Stimulated activated CD4-positive, alpha-beta T cell treated with anti-CD3 and anti-CD28 coated beads, TNF-alpha, amount 100 ng/mL, for 1 hour (primary cell): Measurements from ENCODE around the gene CD8B.

ENCODE experiments used
- DNase-seq, 3 donors: peaks; one replicate each; pipeline ENCODE4 v3.0.0-alpha.2; 2020; ENCODE audit warnings: low read depth in 3 of 3, low spot score in 1 of 3

Gene CD8B

GRCh38 chr2:86806059-86806857, 55.4 kb downstream of the CD8B start:
- no peak for DNase-seq

DNA sequence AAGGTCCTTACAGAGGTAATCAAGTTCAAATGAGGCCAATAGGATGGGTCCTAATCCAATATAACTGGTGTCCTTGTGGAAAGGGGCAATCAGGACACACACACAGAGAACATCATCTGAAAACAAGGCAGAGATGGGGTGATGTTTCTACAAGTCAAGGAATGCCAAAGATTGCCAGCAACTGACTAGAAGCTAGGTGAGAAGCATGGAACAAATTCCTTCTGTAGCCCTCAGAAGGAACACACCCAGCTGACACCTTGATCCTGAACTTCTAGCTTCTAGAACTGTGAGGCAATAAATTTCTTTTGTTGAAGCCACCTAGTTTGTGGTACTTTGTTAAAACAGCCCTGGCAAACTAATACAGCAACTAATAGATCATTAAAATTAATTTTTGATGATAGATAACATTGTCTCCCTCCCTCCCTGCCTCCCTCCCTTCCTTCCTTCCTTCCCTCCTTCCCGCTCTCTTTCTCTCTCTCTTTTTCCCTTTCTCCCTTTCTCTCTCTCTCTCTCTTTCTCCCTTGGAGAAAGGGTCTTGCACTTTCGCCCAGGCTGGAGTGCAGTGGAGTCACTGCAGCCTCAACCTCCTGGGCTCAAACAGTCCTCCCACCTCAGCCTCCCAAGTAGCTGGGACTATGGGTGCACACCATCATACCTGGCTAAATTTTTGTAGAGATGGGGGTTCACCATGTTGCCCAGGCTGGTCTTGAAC, 60.7 kb downstream of the CD8B start:
- DNase-seq: no peak

GRCh38 chr2:86794861-86795260, 66.8 kb downstream of the CD8B start:
- DNase-seq: no peak

- no peak for DNase-seq
These were observed 67.9 kb downstream of the CD8B start for GRCh38 chr2:86793752-86794151.

GRCh38 chr2:86791573-86791972, 70.1 kb downstream of the CD8B start:
- DNase-seq: no peak

DNA sequence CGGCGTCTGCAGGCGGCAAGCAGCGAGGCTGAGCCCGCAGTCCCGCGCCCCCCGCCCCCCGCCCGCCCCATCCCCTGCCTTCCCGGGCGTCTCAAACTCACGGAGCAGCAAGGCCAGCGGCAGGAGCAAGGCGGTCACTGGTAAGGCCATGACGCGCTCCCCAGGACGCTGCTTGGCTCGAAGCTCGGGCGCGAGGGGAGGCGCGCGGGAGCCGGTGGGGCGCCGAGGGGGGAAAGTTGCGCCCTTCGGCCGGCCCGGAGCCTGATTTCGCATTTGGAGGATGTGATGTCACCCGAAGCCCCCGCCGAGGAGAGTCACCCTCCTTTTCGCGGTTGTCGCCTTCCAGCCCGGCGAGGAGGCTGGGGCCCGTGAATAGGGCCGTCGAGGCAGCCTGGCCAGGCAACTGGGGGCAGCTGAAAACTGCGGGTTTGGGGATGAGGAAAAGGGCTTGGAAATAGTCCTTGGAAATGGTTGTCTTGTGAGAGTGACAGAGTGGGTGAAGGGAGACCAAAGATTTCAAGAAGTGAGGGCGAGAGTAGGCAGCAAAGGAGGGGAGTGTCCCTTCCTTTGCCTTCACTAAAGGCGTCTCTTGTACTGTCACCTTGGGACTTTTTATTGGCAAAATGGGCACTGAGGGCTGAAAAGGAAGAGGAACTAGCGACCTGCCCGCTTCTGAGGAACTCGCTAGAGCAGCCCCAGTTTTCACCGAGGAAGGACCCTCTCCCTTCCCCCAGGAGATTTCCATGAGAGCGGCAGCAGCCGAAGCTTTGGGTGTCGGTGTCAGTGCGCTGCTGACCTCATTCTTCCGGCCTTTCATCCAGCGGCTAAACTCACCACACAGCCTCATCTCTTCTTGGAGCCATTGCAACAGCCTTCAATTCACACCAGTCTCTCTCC, 70.8 kb downstream of the CD8B start, which contains the start of gene CD8A:
TSS of gene CD8A (minus strand) at position 238 of the 897 bp plus-strand sequence. CDS start at position 150, 88 bp downstream.
- no peak for DNase-seq

- DNase-seq: no peak
These were observed 71.5 kb downstream of the CD8B start for GRCh38 chr2:86790134-86790675.

DNA sequence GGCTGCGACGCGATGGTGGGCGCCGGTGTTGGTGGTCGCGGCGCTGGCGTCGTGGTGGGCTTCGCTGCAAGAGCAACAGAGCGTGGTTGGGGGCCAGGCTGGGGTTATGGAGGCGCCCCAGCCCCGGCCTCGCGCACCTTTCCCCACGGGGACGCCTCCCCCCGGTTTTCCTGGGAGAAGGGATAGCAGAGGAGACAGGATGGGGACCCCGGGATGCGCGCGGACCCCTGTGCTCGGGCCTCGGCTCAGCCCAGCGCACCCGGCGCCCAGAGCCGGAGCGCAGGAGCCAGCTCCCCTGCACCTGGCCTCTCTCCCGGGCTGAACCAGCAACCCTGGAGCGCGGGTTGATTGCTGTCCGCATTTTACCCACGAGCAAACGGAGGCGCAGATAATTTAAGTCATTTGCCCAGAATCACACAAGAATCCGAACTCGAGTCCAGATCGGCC, 72.0 kb downstream of the CD8B start:
- no peak for DNase-seq

GRCh38 chr2:86788881-86789686, 72.6 kb downstream of the CD8B start:
- no peak for DNase-seq

DNA sequence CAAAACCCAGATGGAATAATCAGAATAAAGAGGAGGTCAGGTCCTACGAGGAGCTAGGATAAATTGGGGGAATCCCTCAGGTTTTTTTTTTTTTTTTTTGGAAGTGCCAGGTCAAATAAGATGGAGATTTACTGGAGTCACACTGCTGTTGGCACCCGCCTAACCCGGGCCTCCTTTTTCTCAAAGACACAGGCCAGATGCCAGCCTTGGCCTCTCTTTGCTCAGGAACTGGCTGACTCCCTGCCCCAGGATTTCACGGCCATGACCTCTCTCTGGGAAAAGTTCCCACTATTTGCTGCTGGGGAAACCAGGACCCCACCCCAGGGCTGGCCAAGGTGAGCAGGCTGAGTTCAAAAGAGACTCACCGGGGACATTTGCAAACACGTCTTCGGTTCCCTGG, 73.5 kb downstream of the CD8B start:
- DNase-seq: no peak

- no peak for DNase-seq
These were observed 74.0 kb downstream of the CD8B start for GRCh38 chr2:86787736-86788135.

DNA sequence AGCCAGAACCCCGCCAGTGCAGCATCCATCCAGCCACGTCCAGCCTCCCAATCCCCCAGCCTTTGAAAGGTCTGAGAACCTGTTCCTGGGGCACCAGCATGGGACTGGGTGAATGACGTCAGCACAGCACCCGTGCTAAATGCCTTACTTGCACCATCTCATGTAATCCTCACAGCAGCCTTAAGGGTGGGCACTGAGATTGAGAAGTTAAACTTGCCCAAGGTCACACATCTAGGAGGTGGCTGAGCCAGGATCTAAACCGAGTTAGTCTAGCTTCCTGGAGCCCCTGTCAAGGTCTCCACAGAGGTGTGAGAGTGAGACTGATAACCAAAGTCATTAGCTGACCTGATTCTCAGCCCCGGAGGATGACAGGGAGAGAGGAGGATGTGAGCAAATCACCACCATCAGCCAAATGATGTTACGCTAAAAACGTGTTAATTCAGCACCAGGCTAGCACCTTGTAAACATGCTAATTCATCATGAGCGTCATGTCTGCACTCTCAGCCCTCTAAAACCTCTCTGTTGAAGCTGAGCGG, 75.6 kb downstream of the CD8B start:
- no peak for DNase-seq

- no peak for DNase-seq
These were observed 76.2 kb downstream of the CD8B start for GRCh38 chr2:86785456-86785855.

- DNase-seq: no peak
These were observed 77.9 kb downstream of the CD8B start for GRCh38 chr2:86783615-86784339.

GRCh38 chr2:86782748-86783147, 78.9 kb downstream of the CD8B start:
- no peak for DNase-seq

DNA sequence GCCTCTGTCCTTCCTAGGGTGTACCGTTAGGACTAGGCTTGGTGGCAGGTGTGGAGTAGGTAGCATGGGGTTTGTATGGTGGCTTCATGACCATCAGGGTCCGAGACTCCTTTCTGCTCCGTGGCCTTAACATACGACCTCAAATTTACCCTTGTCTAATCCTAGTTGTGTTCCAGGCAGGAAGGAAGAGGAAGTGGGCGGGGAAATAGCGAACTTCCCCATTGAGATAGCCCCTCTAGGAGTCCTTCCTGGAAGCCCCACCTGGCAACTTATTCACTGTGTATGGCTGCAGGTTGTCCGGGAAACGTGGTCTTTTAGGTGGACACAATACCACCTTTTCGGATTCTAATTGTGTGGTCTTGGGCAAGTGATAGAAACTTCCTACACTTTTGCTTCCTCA, 80.3 kb downstream of the CD8B start:
- DNase-seq: no peak

GRCh38 chr2:86779971-86780370, 81.7 kb downstream of the CD8B start:
- no peak for DNase-seq

DNA sequence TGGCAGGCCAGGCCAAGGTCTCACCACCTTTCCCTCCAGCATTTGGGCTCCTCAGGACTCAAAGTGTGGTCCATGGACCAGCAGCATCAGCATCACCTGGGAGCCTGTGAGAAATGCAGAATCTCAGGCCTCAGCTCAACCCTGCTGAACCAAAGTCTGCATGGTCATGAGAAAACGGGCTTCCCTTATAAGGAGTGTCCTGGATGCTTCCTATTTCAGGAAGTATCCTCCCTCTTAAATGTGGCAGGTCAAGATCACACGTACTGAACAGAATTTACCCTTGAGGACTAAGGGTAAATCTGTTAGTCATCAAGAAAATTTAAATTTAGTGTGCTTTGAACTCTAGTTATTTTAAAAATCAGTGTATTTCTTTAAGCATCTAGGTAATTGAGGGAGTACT, 82.7 kb downstream of the CD8B start:
- DNase-seq: no peak

- no peak for DNase-seq
These were observed 85.2 kb downstream of the CD8B start for GRCh38 chr2:86776532-86776931.
